ENCODE results near the gene ARHGEF11. TPM values are rescaled to one million over a fixed set of nuclear protein-coding genes. Genes with fewer than 3 reads are reported as not detected.

Gene ARHGEF11
- total RNA-seq, 1 experiment from 2014 or later = 25.3 TPM

DNA sequence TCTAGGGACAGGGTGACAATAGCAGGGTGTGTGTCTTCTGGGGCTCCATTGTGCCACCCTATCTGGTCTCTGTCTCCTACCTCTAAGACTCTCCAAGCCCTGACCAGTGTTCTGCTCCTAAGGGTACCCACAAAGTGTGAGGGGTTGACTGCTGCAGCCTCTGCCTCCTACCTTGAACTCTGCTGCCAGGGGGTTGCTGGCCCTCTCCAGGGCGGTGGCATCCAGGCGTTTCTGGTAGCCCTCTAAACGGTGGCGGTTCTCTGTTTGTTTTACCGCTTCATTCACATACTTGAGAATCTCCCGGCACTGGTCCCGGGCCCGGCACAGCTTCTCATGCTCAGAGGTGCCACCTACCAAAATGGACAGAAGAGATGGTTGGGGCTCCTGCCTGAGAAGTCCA lies 100.7 kb downstream of the ARHGEF11 start:
- Histone ChIP-seq H3K36me3 (ENCODE audit: insufficient read depth, low read length, poor library complexity, severe bottlenecking) (peaks cover 9% of the 10 kb centered on the region), H3K4me1 (ENCODE audit: insufficient read depth, low read length, poor library complexity, severe bottlenecking) (no peaks in the 10 kb centered on the region), H3K27me3 (replicated peaks; ENCODE audit: insufficient read depth, low read depth, low read length, poor library complexity) (no peaks in the 10 kb centered on the region), H3K9me3 (ENCODE audit: low read depth, low read length, poor library complexity, severe bottlenecking) (no peaks in the 10 kb centered on the region), H3K27ac (ENCODE audit: low read depth, low read length, poor library complexity, severe bottlenecking) (no peak overlapping the region), H3K4me3 (ENCODE audit: low read depth, low read length, poor library complexity, severe bottlenecking) (no peak overlapping the region)
- BruUV-seq (replicated peaks) = no TSS peak
- CTCF ChIA-PET = interaction anchor here (0.5 kb wide), 1 partner anchor 58 kb away, joined by 4 read pairs; no protein-coding TSS in a partner anchor
- no peak for DNase-seq (ENCODE audit: low spot score)
- TF ChIP-seq, protein P1, sequence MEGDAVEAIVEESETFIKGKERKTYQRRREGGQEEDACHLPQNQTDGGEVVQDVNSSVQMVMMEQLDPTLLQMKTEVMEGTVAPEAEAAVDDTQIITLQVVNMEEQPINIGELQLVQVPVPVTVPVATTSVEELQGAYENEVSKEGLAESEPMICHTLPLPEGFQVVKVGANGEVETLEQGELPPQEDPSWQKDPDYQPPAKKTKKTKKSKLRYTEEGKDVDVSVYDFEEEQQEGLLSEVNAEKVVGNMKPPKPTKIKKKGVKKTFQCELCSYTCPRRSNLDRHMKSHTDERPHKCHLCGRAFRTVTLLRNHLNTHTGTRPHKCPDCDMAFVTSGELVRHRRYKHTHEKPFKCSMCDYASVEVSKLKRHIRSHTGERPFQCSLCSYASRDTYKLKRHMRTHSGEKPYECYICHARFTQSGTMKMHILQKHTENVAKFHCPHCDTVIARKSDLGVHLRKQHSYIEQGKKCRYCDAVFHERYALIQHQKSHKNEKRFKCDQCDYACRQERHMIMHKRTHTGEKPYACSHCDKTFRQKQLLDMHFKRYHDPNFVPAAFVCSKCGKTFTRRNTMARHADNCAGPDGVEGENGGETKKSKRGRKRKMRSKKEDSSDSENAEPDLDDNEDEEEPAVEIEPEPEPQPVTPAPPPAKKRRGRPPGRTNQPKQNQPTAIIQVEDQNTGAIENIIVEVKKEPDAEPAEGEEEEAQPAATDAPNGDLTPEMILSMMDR (conservative IDR thresholded peaks at IDR 0.05; ENCODE audit: low read depth, low read length) = no peak
- no peak for TF ChIP-seq EZH2 (IDR thresholded peaks at IDR 0.05; ENCODE audit: borderline replicate concordance, low read depth, low read length, poor library complexity, severe bottlenecking)
- POLR2A ChIA-PET (ENCODE audit: low non-redundant PET) = no interaction called here
- intact Hi-C loops (cut with micrococcal nuclease; ENCODE audit: unreplicated experiment) = no loop called here

DNA sequence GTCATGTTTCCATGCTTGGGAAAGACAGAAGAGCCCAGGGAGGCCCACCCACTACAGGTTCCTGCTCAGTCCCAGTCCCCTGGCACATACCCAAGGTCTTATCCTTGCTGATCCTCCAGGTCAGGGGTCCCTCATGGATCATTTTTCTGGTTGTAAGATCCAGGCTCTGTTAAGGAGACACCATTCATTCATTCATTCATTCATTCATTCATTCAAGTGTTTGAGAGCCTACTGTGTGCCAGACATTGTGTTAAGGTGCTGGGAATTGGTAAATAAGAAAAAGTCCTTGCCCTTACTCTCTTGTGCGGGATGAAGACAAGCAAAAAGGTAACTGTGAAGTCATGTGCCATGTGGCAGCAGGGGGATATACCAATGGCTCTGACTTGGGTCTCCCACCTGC lies 101.3 kb downstream of the ARHGEF11 start:
- Histone ChIP-seq H3K27ac (ENCODE audit: low read depth, low read length, poor library complexity, severe bottlenecking) (no peak overlapping the region), H3K4me3 (ENCODE audit: low read depth, low read length, poor library complexity, severe bottlenecking) (no peak overlapping the region), H3K36me3 (ENCODE audit: insufficient read depth, low read length, poor library complexity, severe bottlenecking) (peaks cover 13% of the 10 kb centered on the region), H3K4me1 (ENCODE audit: insufficient read depth, low read length, poor library complexity, severe bottlenecking) (no peaks in the 10 kb centered on the region), H3K9me3 (ENCODE audit: low read depth, low read length, poor library complexity, severe bottlenecking) (no peaks in the 10 kb centered on the region), H3K27me3 (replicated peaks; ENCODE audit: insufficient read depth, low read depth, low read length, poor library complexity) (no peaks in the 10 kb centered on the region)
- ChIA-PET CTCF (no interaction called here), POLR2A (ENCODE audit: low non-redundant PET) (no interaction called here)
- intact Hi-C loops (cut with micrococcal nuclease; ENCODE audit: unreplicated experiment) = no loop called here
- no peak for TF ChIP-seq EZH2 (IDR thresholded peaks at IDR 0.05; ENCODE audit: borderline replicate concordance, low read depth, low read length, poor library complexity, severe bottlenecking)
- TF ChIP-seq, protein P1 (conservative IDR thresholded peaks at IDR 0.05; ENCODE audit: low read depth, low read length) = no peak
- BruUV-seq (replicated peaks) = no TSS peak
- no peak for DNase-seq (ENCODE audit: low spot score)

DNA sequence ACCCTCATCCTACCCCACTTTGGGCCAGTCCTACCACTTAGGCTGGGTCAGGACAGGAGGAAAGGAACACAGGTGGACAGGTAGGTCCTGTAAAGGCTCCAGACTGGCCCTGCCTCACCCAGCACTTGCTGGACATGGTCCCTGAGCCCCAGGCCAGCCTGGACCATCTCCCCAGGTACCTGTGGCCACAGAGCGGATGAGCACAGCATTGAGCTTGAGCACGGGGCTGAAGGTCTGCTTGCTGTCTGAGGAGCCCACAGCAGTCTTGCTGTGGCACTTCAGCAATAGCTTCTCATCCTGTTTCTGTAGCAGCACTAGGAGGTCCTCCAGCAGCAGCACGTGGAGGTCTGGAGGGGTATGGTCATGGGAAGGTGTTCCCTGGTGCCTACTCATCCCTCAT lies 101.8 kb downstream of the ARHGEF11 start:
- intact Hi-C loops (cut with micrococcal nuclease; ENCODE audit: unreplicated experiment) = no loop called here
- no TSS peak for BruUV-seq (replicated peaks)
- TF ChIP-seq EZH2 (IDR thresholded peaks at IDR 0.05; ENCODE audit: borderline replicate concordance, low read depth, low read length, poor library complexity, severe bottlenecking) = no peak
- TF ChIP-seq, protein P1 (conservative IDR thresholded peaks at IDR 0.05; ENCODE audit: low read depth, low read length) = no peak

More for the DNA sequence above, 101.8 kb downstream of the ARHGEF11 start:
- ChIA-PET POLR2A (ENCODE audit: low non-redundant PET) (no interaction called here), CTCF (no interaction called here)
- peaks cover 13% of the 10 kb centered on the region for H3K36me3 ChIP-seq (ENCODE audit: insufficient read depth, low read length, poor library complexity, severe bottlenecking)
- H3K4me3 ChIP-seq (ENCODE audit: low read depth, low read length, poor library complexity, severe bottlenecking) = no peak overlapping the region
- DNase-seq (ENCODE audit: low spot score) = no peak
- no peak overlapping the region for H3K27ac ChIP-seq (ENCODE audit: low read depth, low read length, poor library complexity, severe bottlenecking)
- no peaks in the 10 kb centered on the region for H3K9me3 ChIP-seq (ENCODE audit: low read depth, low read length, poor library complexity, severe bottlenecking)
- H3K27me3 ChIP-seq (replicated peaks; ENCODE audit: insufficient read depth, low read depth, low read length, poor library complexity) = no peaks in the 10 kb centered on the region
- no peaks in the 10 kb centered on the region for H3K4me1 ChIP-seq (ENCODE audit: insufficient read depth, low read length, poor library complexity, severe bottlenecking)
